ENCODE measurements around the gene PACRG. TPM values are rescaled to one million over a fixed set of nuclear protein-coding genes. Genes with fewer than 3 reads are reported as not detected.

PACRG gene
- total and polyA plus RNA-seq, 2 of the 8 experiments (the other 6 are each of a cell fraction or from before 2014, with no cell fraction given) = 0.44 to 0.54 TPM

DNA sequence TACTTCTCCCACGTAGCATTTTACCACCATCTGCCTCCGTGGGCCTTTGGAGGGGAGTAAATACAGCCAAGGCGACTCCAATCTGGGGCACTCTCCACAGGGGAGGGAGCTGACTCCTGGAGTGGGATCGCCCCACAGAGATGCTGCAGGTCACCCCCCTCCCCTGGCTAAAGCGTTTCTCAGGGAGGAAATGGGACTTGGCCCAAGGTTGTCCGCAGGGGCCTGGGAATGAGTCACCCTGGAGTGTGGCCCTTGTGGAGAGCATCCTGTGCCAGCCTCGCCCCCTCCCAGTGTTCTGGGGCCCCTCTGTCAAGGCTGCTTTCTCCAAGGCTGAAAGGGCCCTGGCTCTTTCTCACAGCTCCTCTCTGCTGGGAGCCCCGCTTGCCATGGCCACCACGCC, 602.2 kb downstream of the PACRG start (continued):
- TF ChIP-seq CHD7 (IDR thresholded peaks at IDR 0.05; ENCODE audit: insufficient replicate concordance, low read length) = no peak
